GM12873 (cell line): ENCODE data around the gene RASEF.

Experiments used
- CTCF ChIP-seq: IDR thresholded peaks from 2 replicates; pipeline ENCODE4 v1.5.1; 2012; ENCODE audit warnings: low read depth, mild to moderate bottlenecking, moderate library complexity, low read length, control low read depth; ENCODE audit not compliant: insufficient read depth; ENCODE audit errors: missing control alignments

The RASEF gene

GRCh38 chr9:83023151-83023550 is 39.8 kb downstream of the RASEF start:
- TF ChIP-seq CTCF = no peak

- no peak for TF ChIP-seq CTCF
These were observed 42.1 kb downstream of the RASEF start for GRCh38 chr9:83020864-83021263.

- no peak for TF ChIP-seq CTCF
These were observed 42.6 kb downstream of the RASEF start for GRCh38 chr9:83020327-83020726.

- TF ChIP-seq CTCF = no peak
These were observed 43.7 kb downstream of the RASEF start for GRCh38 chr9:83019246-83019645.

- no peak for TF ChIP-seq CTCF
These were observed 47.0 kb downstream of the RASEF start for GRCh38 chr9:83015897-83016296.

- TF ChIP-seq CTCF = no peak
These were observed 48.9 kb downstream of the RASEF start for GRCh38 chr9:83013867-83014605.

GRCh38 chr9:83012922-83013838 is 49.8 kb downstream of the RASEF start:
- no peak for TF ChIP-seq CTCF
